Loucy (cell line): ENCODE results near the gene PPP1R26.

Source experiments
- H2AFZ ChIP-seq: fragments of 200-600 bp; sonication (generic); 2 replicates; pipeline ENCODE4 v1.6.0; 2016; ENCODE audit warnings: antibody characterized with exemption, mild to moderate bottlenecking, low read length, moderate library complexity
- H3F3A ChIP-seq: fragments of 200-600 bp; 2 replicates; pipeline ENCODE4 v1.6.0; 2016; ENCODE audit warnings: antibody characterized with exemption, low read depth, mild to moderate bottlenecking
- H3K27me3 ChIP-seq: fragments of 200-600 bp; sonication (generic); 2 replicates; pipeline ENCODE4 v1.6.1; 2014; ENCODE audit warnings: low read length, mild to moderate bottlenecking; ENCODE audit not compliant: insufficient read depth, poor library complexity, severe bottlenecking
- H3K36me3 ChIP-seq: fragments of 200-600 bp; sonication (generic); 2 replicates; pipeline ENCODE4 v1.6.1; 2016; ENCODE audit warnings: low read length; ENCODE audit not compliant: insufficient read depth
- H3K4me1 ChIP-seq: fragments of 200-600 bp; sonication (generic); 2 replicates; pipeline ENCODE4 v1.5.1; 2014; ENCODE audit warnings: low read length, mild to moderate bottlenecking; ENCODE audit not compliant: insufficient read depth, poor library complexity, severe bottlenecking
- H3K4me2 ChIP-seq: fragments of 200-600 bp; sonication (generic); 2 replicates; pipeline ENCODE4 v1.6.0; 2014; ENCODE audit warnings: antibody characterized with exemption, low read length, low read depth, mild to moderate bottlenecking; ENCODE audit not compliant: poor library complexity, severe bottlenecking
- H3K4me3 ChIP-seq: fragments of 200-600 bp; sonication (generic); 2 replicates; pipeline ENCODE4 v1.5.1; 2014; ENCODE audit warnings: low read length, mild to moderate bottlenecking, mixed read lengths; ENCODE audit not compliant: poor library complexity, severe bottlenecking
- H3K79me2 ChIP-seq: fragments of 200-600 bp; sonication (generic); 2 replicates; pipeline ENCODE4 v1.6.1; 2014; ENCODE audit warnings: low read length; ENCODE audit not compliant: insufficient read depth
- H3K9ac ChIP-seq: fragments of 200-600 bp; sonication (generic); 2 replicates; pipeline ENCODE4 v1.6.0; 2014; ENCODE audit warnings: mild to moderate bottlenecking, low read depth, low read length, moderate library complexity; ENCODE audit not compliant: poor library complexity, severe bottlenecking
- H3K9me2 ChIP-seq: fragments of 200-600 bp; sonication (generic); replicated peaks from 2 replicates; pipeline ENCODE4 v1.6.1; 2016; ENCODE audit warnings: low read depth, low read length, mixed read lengths
- H3K9me3 ChIP-seq: fragments of 200-600 bp; sonication (generic); 2 replicates; pipeline ENCODE4 v1.6.1; 2014; ENCODE audit warnings: mild to moderate bottlenecking, antibody characterized with exemption, low read length, low read depth; ENCODE audit not compliant: insufficient read depth
- H4K20me1 ChIP-seq: fragments of 200-600 bp; sonication (generic); 2 replicates; pipeline ENCODE4 v1.6.0; 2014; ENCODE audit warnings: antibody characterized with exemption, low read length, mild to moderate bottlenecking; ENCODE audit not compliant: insufficient read depth, poor library complexity, severe bottlenecking
- EZH2phosphoT487 ChIP-seq: fragments of 200-600 bp; IDR thresholded peaks from 2 replicates; pipeline ENCODE4 v1.6.1; 2018; ENCODE audit warnings: antibody characterized with exemption, mild to moderate bottlenecking, moderate library complexity, borderline replicate concordance
- TF ChIP-seq, protein P1 (sequence below): fragments of 200-600 bp; sonication (generic); conservative IDR thresholded peaks from 2 replicates; pipeline ENCODE4 v1.5.1; 2014; ENCODE audit warnings: mild to moderate bottlenecking, antibody characterized with exemption, low read length

Gene PPP1R26

GRCh38 chr9:135478191-135478590 is 1.4 kb upstream of the PPP1R26 start:
- Histone ChIP-seq H3F3A (no peaks in the 10 kb centered on the region), H3K4me1 (no peaks in the 10 kb centered on the region), H3K9me3 (no peaks in the 10 kb centered on the region), H4K20me1 (no peaks in the 10 kb centered on the region), H3K9ac (no peak overlapping the region), H3K36me3 (no peaks in the 10 kb centered on the region), H3K27me3 (no peaks in the 10 kb centered on the region), H3K79me2 (no peaks in the 10 kb centered on the region), H3K9me2 (no peaks in the 10 kb centered on the region), H3K4me3 (no peak overlapping the region), H3K4me2 (no peak overlapping the region), H2AFZ (no peak overlapping the region)
- no peak for TF ChIP-seq EZH2phosphoT487
- TF ChIP-seq, protein P1, sequence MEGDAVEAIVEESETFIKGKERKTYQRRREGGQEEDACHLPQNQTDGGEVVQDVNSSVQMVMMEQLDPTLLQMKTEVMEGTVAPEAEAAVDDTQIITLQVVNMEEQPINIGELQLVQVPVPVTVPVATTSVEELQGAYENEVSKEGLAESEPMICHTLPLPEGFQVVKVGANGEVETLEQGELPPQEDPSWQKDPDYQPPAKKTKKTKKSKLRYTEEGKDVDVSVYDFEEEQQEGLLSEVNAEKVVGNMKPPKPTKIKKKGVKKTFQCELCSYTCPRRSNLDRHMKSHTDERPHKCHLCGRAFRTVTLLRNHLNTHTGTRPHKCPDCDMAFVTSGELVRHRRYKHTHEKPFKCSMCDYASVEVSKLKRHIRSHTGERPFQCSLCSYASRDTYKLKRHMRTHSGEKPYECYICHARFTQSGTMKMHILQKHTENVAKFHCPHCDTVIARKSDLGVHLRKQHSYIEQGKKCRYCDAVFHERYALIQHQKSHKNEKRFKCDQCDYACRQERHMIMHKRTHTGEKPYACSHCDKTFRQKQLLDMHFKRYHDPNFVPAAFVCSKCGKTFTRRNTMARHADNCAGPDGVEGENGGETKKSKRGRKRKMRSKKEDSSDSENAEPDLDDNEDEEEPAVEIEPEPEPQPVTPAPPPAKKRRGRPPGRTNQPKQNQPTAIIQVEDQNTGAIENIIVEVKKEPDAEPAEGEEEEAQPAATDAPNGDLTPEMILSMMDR, result no peak

DNA sequence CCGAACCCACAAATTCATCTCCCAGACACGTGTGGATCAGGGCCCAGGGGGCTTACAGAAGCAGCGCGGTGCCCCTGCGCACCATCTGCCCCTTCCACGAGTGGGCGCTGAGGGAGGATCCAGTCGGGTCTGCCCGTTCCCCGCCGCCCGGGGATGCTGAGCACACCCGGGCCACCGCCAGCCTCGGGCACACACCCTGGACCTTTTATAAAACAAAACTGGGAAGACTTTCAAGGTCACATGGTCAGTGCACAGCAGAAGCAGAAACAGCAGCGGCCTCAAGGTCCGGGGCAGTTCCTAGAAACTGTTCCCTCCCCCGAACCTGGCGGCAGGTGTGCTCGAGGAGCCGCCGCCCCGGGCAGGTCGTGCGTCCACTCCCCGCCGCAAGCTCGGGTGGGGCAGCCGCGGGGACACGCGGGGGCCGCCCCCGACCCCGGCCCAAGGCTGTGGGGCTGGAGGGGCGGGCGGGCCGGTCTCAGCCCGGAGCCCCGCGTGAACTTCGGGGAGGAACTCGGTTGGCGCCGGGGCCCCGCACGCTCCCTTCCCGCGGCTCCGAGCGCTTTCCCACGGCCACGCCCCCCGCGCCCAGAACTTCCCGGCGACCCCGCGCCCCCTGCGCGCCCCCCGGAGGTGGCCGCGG is 633 bp upstream of the PPP1R26 start:
- no peaks in the 10 kb centered on the region for H3K4me1 ChIP-seq
- no peak overlapping the region for H3K9ac ChIP-seq
- H3K27me3 ChIP-seq, result no peaks in the 10 kb centered on the region
- H3F3A ChIP-seq, result no peaks in the 10 kb centered on the region
- no peak overlapping the region for H2AFZ ChIP-seq
- TF ChIP-seq, protein P1, result no peak
- no peak for TF ChIP-seq EZH2phosphoT487
- no peaks in the 10 kb centered on the region for H3K79me2 ChIP-seq
- no peaks in the 10 kb centered on the region for H3K9me3 ChIP-seq
- no peaks in the 10 kb centered on the region for H4K20me1 ChIP-seq
- H3K4me3 ChIP-seq, result no peak overlapping the region
- no peak overlapping the region for H3K4me2 ChIP-seq
- H3K9me2 ChIP-seq, result no peaks in the 10 kb centered on the region
- no peaks in the 10 kb centered on the region for H3K36me3 ChIP-seq

DNA sequence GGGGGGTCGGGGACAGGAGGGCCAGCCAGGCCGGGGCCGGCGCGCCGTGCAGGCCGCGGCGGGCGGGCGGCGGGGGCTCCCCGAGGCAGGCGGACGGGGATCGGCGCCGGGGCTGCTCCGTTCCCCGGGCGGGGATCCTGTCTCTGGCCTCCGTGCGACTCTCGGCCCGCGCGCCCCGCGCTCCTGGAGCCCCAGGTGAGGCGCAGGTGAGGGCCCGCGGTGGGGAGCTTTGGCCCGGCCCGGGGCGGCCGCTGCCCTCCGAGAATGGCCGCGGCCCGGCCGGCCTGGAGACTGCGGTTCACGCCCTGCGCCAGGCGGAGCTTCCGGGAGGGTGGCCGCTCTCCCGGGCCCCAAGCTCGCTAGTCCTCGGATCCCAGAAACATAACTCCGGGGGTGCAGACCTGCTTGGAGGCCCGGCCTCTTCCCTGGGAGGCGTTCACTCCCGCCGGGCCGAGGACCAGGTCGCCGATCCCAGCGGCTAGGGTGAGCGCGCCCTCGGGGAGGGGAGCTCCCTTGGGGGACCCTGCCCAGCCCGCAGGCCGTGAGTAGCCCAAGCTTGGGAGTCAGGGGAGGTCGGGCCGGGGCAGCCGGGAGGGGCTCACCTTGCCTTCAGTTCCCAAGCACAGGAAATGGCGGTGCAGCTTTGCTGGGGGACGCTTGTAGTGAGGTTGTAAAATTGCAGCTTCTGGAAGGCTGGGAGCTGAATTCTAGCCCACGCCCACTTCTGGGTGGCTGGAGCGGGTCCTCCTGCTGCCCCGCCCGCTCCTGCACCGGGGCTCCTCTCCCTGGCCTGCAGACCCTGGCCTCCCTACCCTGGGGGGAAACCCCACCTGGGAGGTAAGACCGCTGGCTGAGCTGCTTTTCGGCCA is 723 bp downstream of the PPP1R26 start:
- H3K79me2 ChIP-seq, result no peaks in the 10 kb centered on the region
- H3K27me3 ChIP-seq, result no peaks in the 10 kb centered on the region
- H3K9me3 ChIP-seq, result no peaks in the 10 kb centered on the region
- no peaks in the 10 kb centered on the region for H4K20me1 ChIP-seq
- H3K9ac ChIP-seq, result no peak overlapping the region
- H3F3A ChIP-seq, result no peaks in the 10 kb centered on the region
- H3K4me1 ChIP-seq, result no peaks in the 10 kb centered on the region
- no peak overlapping the region for H3K4me2 ChIP-seq
- no peaks in the 10 kb centered on the region for H3K36me3 ChIP-seq
- H2AFZ ChIP-seq, result no peak overlapping the region
- H3K9me2 ChIP-seq, result no peaks in the 10 kb centered on the region
- H3K4me3 ChIP-seq, result no peak overlapping the region
- no peak for TF ChIP-seq EZH2phosphoT487
- TF ChIP-seq, protein P1, result no peak
